IMR-90 (cell line): Measurements from ENCODE around the gene PHLDB1. TPM values are rescaled to one million over a fixed set of nuclear protein-coding genes. Genes with fewer than 3 reads are reported as not detected.
A peak's percentile ranks its signal among the peaks of the same experiment; 100 is the strongest.

Source experiments
- ATAC-seq: fragments of 200-7000 bp; cut with Tn5 transposase; 2 replicates; pipeline ENCODE4 v1.9.1; 2020; ENCODE audit warnings: low read depth, mild to moderate bottlenecking, moderate library complexity
- BruUV-seq: library from RNA; stranded (reverse); fragments of 400-500 nt; replicated peaks from 2 replicates; lab custom pipeline; 2021; lab: Mats Ljungman, UMichigan
- CTCF ChIA-PET: fragments of 300-600 bp; formaldehyde crosslinking; extraction: SDS; loops from one replicate; lab custom pipeline; 2021; ENCODE audit warnings: antibody characterized with exemption; lab: Yijun Ruan, JAX
- POLR2A ChIA-PET: fragments of 300-600 bp; sonication (Branson Sonifier 250); formaldehyde crosslinking; loops from one replicate; lab custom pipeline; 2022; ENCODE audit warnings: antibody characterized with exemption; ENCODE audit not compliant: unreplicated experiment; lab: Charles Lee
- DNase-seq: peaks from one replicate; pipeline ENCODE4 v3.0.0; 2013
- H2AFZ ChIP-seq: replicated peaks from 2 replicates; pipeline ENCODE3; 2013; ENCODE audit warnings: low read length, mild to moderate bottlenecking; ENCODE audit not compliant: poor library complexity
- H2AK5ac ChIP-seq: 2 replicates; pipeline ENCODE4 v1.6.1; 2013; ENCODE audit warnings: low read depth, low read length, inconsistent platforms
- H2AK9ac ChIP-seq: replicated peaks from 2 replicates; pipeline ENCODE3; 2013; ENCODE audit warnings: mild to moderate bottlenecking, low read depth, low read length, moderate library complexity; ENCODE audit not compliant: poor library complexity
- H2BK120ac ChIP-seq: 2 replicates; pipeline ENCODE4 v1.6.1; 2013; ENCODE audit warnings: low read depth, low read length, inconsistent platforms
- H2BK15ac ChIP-seq: 3 replicates; pipeline ENCODE4 v1.6.1; 2013; ENCODE audit warnings: low read depth, low read length, inconsistent platforms
- H2BK20ac ChIP-seq: 2 replicates; pipeline ENCODE4 v1.6.1; 2013; ENCODE audit warnings: low read depth, mild to moderate bottlenecking, inconsistent platforms, low read length, moderate library complexity
- H2BK5ac ChIP-seq: 2 replicates; pipeline ENCODE4 v1.6.1; 2013; ENCODE audit warnings: mild to moderate bottlenecking, low read depth, low read length, inconsistent platforms; ENCODE audit not compliant: poor library complexity, severe bottlenecking
- H3K14ac ChIP-seq: replicated peaks from 2 replicates; pipeline ENCODE4 v1.6.1; 2013; ENCODE audit warnings: low read depth, low read length, inconsistent platforms
- H3K18ac ChIP-seq: 2 replicates; pipeline ENCODE4 v1.6.1; 2013; ENCODE audit warnings: low read depth, low read length, control low read depth
- H3K23ac ChIP-seq: 2 replicates; pipeline ENCODE4 v1.6.1; 2013; ENCODE audit warnings: low read depth, low read length, inconsistent platforms
- H3K27ac ChIP-seq: 2 replicates; pipeline ENCODE4 v1.5.1; 2013; ENCODE audit warnings: mild to moderate bottlenecking, control low read depth, low read length; ENCODE audit not compliant: insufficient read depth
- H3K27me3 ChIP-seq: 2 replicates; pipeline ENCODE4 v1.6.1; 2013; ENCODE audit warnings: low read length; ENCODE audit not compliant: control insufficient read depth, insufficient read depth
- H3K36me3 ChIP-seq: 2 replicates; pipeline ENCODE4 v1.6.1; 2013; ENCODE audit warnings: low read length, mixed read lengths; ENCODE audit not compliant: control insufficient read depth, insufficient read depth
- H3K4ac ChIP-seq: 2 replicates; pipeline ENCODE4 v1.6.1; 2013; ENCODE audit warnings: low read depth, low read length, inconsistent platforms
- H3K4me1 ChIP-seq: 2 replicates; pipeline ENCODE4 v1.6.1; 2013; ENCODE audit warnings: low read length, mixed read lengths; ENCODE audit not compliant: control insufficient read depth, insufficient read depth
- H3K4me2 ChIP-seq: 2 replicates; pipeline ENCODE4 v1.6.1; 2013; ENCODE audit warnings: low read depth, mild to moderate bottlenecking, control low read depth, low read length, moderate library complexity
- H3K4me3 ChIP-seq: 2 replicates; pipeline ENCODE4 v1.5.1; 2013; ENCODE audit warnings: low read depth, mild to moderate bottlenecking, control low read depth, low read length, moderate library complexity; ENCODE audit not compliant: insufficient read depth
- H3K56ac ChIP-seq: 2 replicates; pipeline ENCODE4 v1.6.1; 2013; ENCODE audit warnings: low read length, inconsistent platforms; ENCODE audit not compliant: insufficient read depth; ENCODE audit errors: extremely low read depth
- H3K79me1 ChIP-seq, 2 experiments: 2 replicates each; pipeline ENCODE4 v1.6.1; 2013; ENCODE audit warnings: low read length in 2 of 2, inconsistent platforms in 1 of 2, low read depth in 1 of 2
- H3K9ac ChIP-seq: 2 replicates; pipeline ENCODE4 v1.6.1; 2013; ENCODE audit warnings: low read depth, low read length, control low read depth
- H3K9me1 ChIP-seq: 2 replicates; pipeline ENCODE4 v1.6.1; 2013; ENCODE audit warnings: low read length, inconsistent platforms; ENCODE audit not compliant: insufficient read depth
- H3K9me3 ChIP-seq: 2 replicates; pipeline ENCODE4 v1.6.1; 2013; ENCODE audit warnings: low read length; ENCODE audit not compliant: control insufficient read depth, insufficient read depth
- H4K20me1 ChIP-seq: 2 replicates; pipeline ENCODE4 v1.6.1; 2013; ENCODE audit warnings: low read length, inconsistent platforms; ENCODE audit not compliant: insufficient read depth
- H4K5ac ChIP-seq: 2 replicates; pipeline ENCODE4 v1.6.1; 2013; ENCODE audit warnings: mild to moderate bottlenecking, low read depth, low read length, control low read depth
- H4K8ac ChIP-seq, 2 experiments: 2 replicates each; pipeline ENCODE4 v1.6.1; 2013; ENCODE audit warnings: low read depth in 2 of 2, low read length in 2 of 2, control low read depth in 1 of 2, inconsistent platforms in 1 of 2
- H4K91ac ChIP-seq: 2 replicates; pipeline ENCODE4 v1.6.1; 2013; ENCODE audit warnings: low read depth, low read length, inconsistent platforms; ENCODE audit not compliant: insufficient read depth
- BHLHE40 ChIP-seq: fragments of 150-350 bp; IDR thresholded peaks from 2 replicates; pipeline ENCODE4 v1.6.1; 2016; ENCODE audit warnings: mild to moderate bottlenecking, low read depth, low read length
- CEBPB ChIP-seq: IDR thresholded peaks from 2 replicates; pipeline ENCODE4 v1.6.1; 2012; ENCODE audit warnings: low read depth, low read length, improper control_type of control experiment
- CHD1 ChIP-seq: IDR thresholded peaks from 2 replicates; pipeline ENCODE4 v1.6.1; 2012; ENCODE audit warnings: low read depth, low read length, improper control_type of control experiment
- FOS ChIP-seq: fragments of 150-350 bp; IDR thresholded peaks from 2 replicates; pipeline ENCODE4 v1.6.1; 2016; ENCODE audit warnings: low read depth, low read length
- MAFK ChIP-seq: IDR thresholded peaks from 2 replicates; pipeline ENCODE4 v1.6.1; 2012; ENCODE audit warnings: low read depth, low read length, improper control_type of control experiment
- MAZ ChIP-seq: IDR thresholded peaks from 2 replicates; pipeline ENCODE4 v1.6.1; 2012; ENCODE audit warnings: low read depth, mild to moderate bottlenecking, low read length, improper control_type of control experiment, moderate library complexity, borderline replicate concordance
- MXI1 ChIP-seq: IDR thresholded peaks from 2 replicates; pipeline ENCODE4 v1.6.1; 2012; ENCODE audit warnings: low read depth, mild to moderate bottlenecking, low read length, moderate library complexity, borderline replicate concordance
- POLR2A ChIP-seq: IDR thresholded peaks from 2 replicates; pipeline ENCODE4 v1.6.1; 2012; ENCODE audit warnings: mild to moderate bottlenecking, low read depth, low read length
- RCOR1 ChIP-seq: IDR thresholded peaks from 2 replicates; pipeline ENCODE4 v1.6.1; 2012; ENCODE audit warnings: mild to moderate bottlenecking, low read length, improper control_type of control experiment; ENCODE audit not compliant: insufficient replicate concordance
- SMC3 ChIP-seq: fragments of 150-350 bp; IDR thresholded peaks from 2 replicates; pipeline ENCODE4 v1.6.1; 2016; ENCODE audit warnings: low read depth, mild to moderate bottlenecking, antibody characterized with exemption, low read length, moderate library complexity
- WGBS, 2 experiments: methylation state at CpG; one replicate each; pipeline versions ENCODE4 v1.1.5 to v1.1.7; 2013; ENCODE audit warnings: missing lambda C conversion rate in 2 of 2; ENCODE audit not compliant: insufficient read length in 1 of 2; ENCODE audit errors: extremely low coverage in 2 of 2; 5-methylcytosine and 5-hydroxymethylcytosine counted together
- dilution Hi-C: fragments of 300-500 bp; cut with HindIII; formaldehyde crosslinking; loops from one replicate; pipeline ENCODE4 v1.14.3; 2018; ENCODE audit warnings: low sequenced_read_pairs; ENCODE audit not compliant: unreplicated experiment
- in situ Hi-C: fragments of 300-500 bp; cut with MboI; formaldehyde crosslinking; loops from 3 replicates; pipeline ENCODE4 v1.14.3; 2019; ENCODE audit warnings: low sequenced_read_pairs, inconsistent platforms, mixed read lengths
- intact Hi-C: fragments of 100-400 bp; cut with micrococcal nuclease; formaldehyde crosslinking; loops from 2 replicates; pipeline ENCODE4 v1.10.0; 2022
- polyA plus RNA-seq, 3 experiments: library from polyadenylated mRNA; depleted of rRNA; stranded (reverse); fragments of >200 nt; gene quantifications; 2 replicates each; pipeline ENCODE4 v1.2.3, GENCODE V29; 2012; ENCODE audit warnings: low replicate concordance in 1 of 3
- total RNA-seq: library from RNA; depleted of rRNA; stranded (reverse); fragments of >200 nt; gene quantifications from 2 replicates; pipeline ENCODE4 v1.2.3, GENCODE V29; 2012

PHLDB1 gene
- total and polyA plus RNA-seq, 2 of the 4 experiments (the other 2 are of a cell fraction): 40.0 to 90.4 TPM

DNA sequence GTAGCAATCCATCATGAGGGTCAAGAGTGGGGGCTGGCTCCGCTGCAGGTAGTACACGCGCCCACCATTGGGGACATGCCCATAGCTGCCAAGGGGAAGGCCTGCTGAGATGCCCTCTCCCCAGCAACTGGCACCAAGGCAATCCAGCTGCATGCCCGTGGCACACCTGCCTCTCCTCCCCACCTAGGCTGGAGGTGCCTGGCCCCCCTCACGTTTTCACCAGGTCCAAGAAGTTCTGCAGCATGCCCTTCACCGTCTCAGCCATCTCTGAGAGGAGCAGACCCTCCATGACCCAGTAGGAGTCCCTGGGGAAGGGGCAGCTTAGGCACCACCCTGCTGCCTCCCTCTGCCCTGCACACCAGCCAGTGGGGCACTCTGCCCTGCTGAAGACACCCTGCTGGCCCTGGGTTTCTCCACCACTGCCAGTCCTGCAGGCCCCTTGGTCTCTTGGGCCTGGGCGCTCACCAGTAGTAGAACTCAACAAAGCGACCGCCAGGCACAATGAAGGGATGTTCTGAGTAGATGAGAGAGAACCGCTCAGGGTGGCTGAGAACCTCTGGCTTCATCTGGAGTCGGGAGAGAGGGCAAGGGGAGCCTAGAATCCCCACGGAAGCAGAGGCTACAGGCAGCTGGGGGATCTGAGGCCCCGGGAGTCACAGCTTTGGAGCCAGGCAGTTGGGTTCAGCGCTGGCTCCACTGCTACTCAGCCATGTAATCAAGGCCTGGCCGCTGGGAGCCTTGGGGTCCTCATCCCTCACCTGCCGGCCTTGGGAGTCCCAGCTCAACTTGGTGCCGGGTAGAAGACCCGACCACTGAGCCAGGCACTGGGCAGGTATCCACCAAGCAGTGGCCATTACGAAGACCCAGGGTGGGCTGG, 54.2 kb downstream of the PHLDB1 start:
- in situ Hi-C loops: no loop called here
- Histone ChIP-seq H3K4ac (0 out of 2 replicates have a peak overlapping the region, but pooled peaks have one; percentile 5), H3K23ac (no peak overlapping the region), H3K27ac (no peak overlapping the region), H4K8ac (no peak overlapping the region), H2AK5ac (no peak overlapping the region), H3K27me3 (no peaks in the 10 kb centered on the region), H4K20me1 (peaks cover 34% of the 10 kb centered on the region), H3K56ac (no peak overlapping the region), H2BK20ac (no peak overlapping the region), H3K36me3 (peaks cover 17% of the 10 kb centered on the region), H2BK15ac (no peak overlapping the region), H3K79me1 (no peaks in the 10 kb centered on the region; a peak in 1 of 4 replicates), H3K9me3 (no peaks in the 10 kb centered on the region), H2AFZ (no peak overlapping the region), H3K9ac (no peak overlapping the region), H3K4me1 (no peaks in the 10 kb centered on the region), H4K91ac (no peak overlapping the region), H2BK120ac (no peak overlapping the region), H3K4me3 (no peak overlapping the region), H2BK5ac (no peak overlapping the region), H3K14ac (no peak overlapping the region), H3K4me2 (no peak overlapping the region), H4K5ac (no peak overlapping the region), H2AK9ac (peak overlapping the region; percentile 65), H3K9me1 (peaks cover 9% of the 10 kb centered on the region; the same call in 1 of the 2 replicates), H3K18ac (no peak overlapping the region)
- TF ChIP-seq MAZ (no peak), POLR2A (no peak), BHLHE40 (no peak), RCOR1 (no peak), SMC3 (no peak), CHD1 (no peak), MAFK (no peak), FOS (no peak), MXI1 (no peak), CEBPB (no peak)
- intact Hi-C loops: no loop called here
- 87% methylated on average over 6 of the region's 19 CpGs; no CpG with 5 or more reads in 1 of the 2 experiments for WGBS, 2 experiments
- ATAC-seq (no peak), DNase-seq (no peak)
- dilution Hi-C loops: no loop called here
- BruUV-seq: no TSS peak
- ChIA-PET CTCF (no interaction called here), POLR2A (no interaction called here)
